Ascending aorta (tissue), 2 donors: Measurements from ENCODE around the gene RHOA. TPM values are rescaled to one million over a fixed set of nuclear protein-coding genes. Genes with fewer than 3 reads are reported as not detected.
A peak's percentile ranks its signal among the peaks of the same experiment; 100 is the strongest.
"Not testable (repeated sequence)": the region's sequence is repeated elsewhere in the genome, so short reads cannot be mapped to it uniquely, and the experiment has no call there.

ENCODE experiments used
- DNase-seq, 2 donors: peaks; one replicate each; pipeline ENCODE4 v3.0.0-alpha.2; 2019; ENCODE audit warnings: low spot score in 2 of 2
- H3K27ac ChIP-seq, 2 donors: fragments of 200-600 bp; sonication (generic); one replicate each; pipeline ENCODE4 v1.5.1; 2016 to 2017; ENCODE audit warnings: mild to moderate bottlenecking in 1 of 2
- H3K27me3 ChIP-seq: fragments of 200-600 bp; sonication (generic); one replicate; pipeline ENCODE4 v1.5.1; 2017
- H3K36me3 ChIP-seq, 2 donors: fragments of 200-600 bp; sonication (generic); one replicate each; pipeline ENCODE4 v1.5.1; 2016
- H3K4me1 ChIP-seq, 2 donors: fragments of 200-600 bp; sonication (generic); one replicate each; pipeline ENCODE4 v1.5.1; 2016 to 2017; ENCODE audit warnings: mild to moderate bottlenecking in 1 of 2
- H3K4me3 ChIP-seq, 2 donors: fragments of 200-600 bp; sonication (generic); one replicate each; pipeline ENCODE4 v1.5.1; 2016 to 2017; ENCODE audit warnings: mild to moderate bottlenecking in 1 of 2
- H3K9me3 ChIP-seq, 2 donors: fragments of 200-600 bp; sonication (generic); one replicate each; pipeline ENCODE4 v1.5.1; 2016
- CTCF ChIP-seq, 3 experiments: fragments of 200-600 bp in 2 of 3; fragments of 450-650 bp in 1 of 3; sonication (generic) in 2 of 3; IDR thresholded peaks; one replicate each; pipeline ENCODE4 v1.5.1; 2016 to 2019; ENCODE audit warnings: antibody characterized with exemption in 3 of 3, mild to moderate bottlenecking in 1 of 3, moderate library complexity in 1 of 3
- intact Hi-C: fragments of 100-400 bp; cut with DNase I; formaldehyde crosslinking; loops from one replicate; pipeline ENCODE4 v1.15.1; 2023
- total RNA-seq: library from RNA; depleted of rRNA; stranded (reverse); fragments of >200 nt; gene quantifications from one replicate; pipeline ENCODE4 v1.1.0, GENCODE V29; 2016

RHOA gene
- total RNA-seq, 1 donor from 2014 or later: 426 TPM

GRCh38 chr3:49358884-49359225, 52.9 kb downstream of the RHOA start:
- no peak for TF ChIP-seq CTCF (IDR thresholded peaks at IDR 0.05)
- H3K4me3 ChIP-seq: peak overlapping the region; percentile 84 to 85

GRCh38 chr3:49358217-49358883, 53.4 kb downstream of the RHOA start, which contains the start of gene GPX1:
Gene GPX1 (minus strand): TSS chr3:49358353. CDS start chr3:49358278, 75 bp downstream.
- peaks cover 0 to 16% of the 10 kb centered on the region in 2 donors for H3K4me1 ChIP-seq
- no peak for TF ChIP-seq CTCF (IDR thresholded peaks at IDR 0.05)
- no peaks in the 10 kb centered on the region for H3K9me3 ChIP-seq
- peak; percentile 79 to 97 for DNase-seq
- H3K27ac ChIP-seq: peak within 1 kb of the TSS; percentile 91 to 95
- peaks cover 39 to 55% of the 10 kb centered on the region in 2 donors for H3K36me3 ChIP-seq
- H3K27me3 ChIP-seq: no peaks in the 10 kb centered on the region
- intact Hi-C loops: loop anchor here (1.0 to 2.0 kb wide), 2 partner anchors 54 to 90 kb away; partner anchors contain the start of gene TCTA
- H3K4me3 ChIP-seq: peak within 1 kb of the TSS; percentile 84 to 85

More at GRCh38 chr3:49358884-49359225, 52.9 kb downstream of the RHOA start:
- no peak for DNase-seq
- peaks cover 0 to 16% of the 10 kb centered on the region in 2 donors for H3K4me1 ChIP-seq
- H3K9me3 ChIP-seq: no peaks in the 10 kb centered on the region
- peaks cover 43 to 60% of the 10 kb centered on the region in 2 donors for H3K36me3 ChIP-seq
- intact Hi-C loops: loop anchor here (1.0 to 2.0 kb wide), 2 partner anchors 53 to 90 kb away; partner anchors contain the start of gene TCTA
- H3K27ac ChIP-seq: peak overlapping the region; percentile 91 to 95
- no peaks in the 10 kb centered on the region for H3K27me3 ChIP-seq

GRCh38 chr3:49357443-49358216, 54.1 kb downstream of the RHOA start:
- peaks cover 36 to 47% of the 10 kb centered on the region in 2 donors for H3K36me3 ChIP-seq
- H3K9me3 ChIP-seq, H3K27me3 ChIP-seq: not testable (repeated sequence)
- intact Hi-C loops: loop anchor here (1.0 to 2.0 kb wide), 3 partner anchors 17 to 91 kb away; partner anchors contain the start of genes TCTA and USP4
- peak overlapping the region; percentile 91 to 95 for H3K27ac ChIP-seq
- H3K4me3 ChIP-seq: peak overlapping the region; percentile 84 to 85
- peak in 1 of 2 donors; percentile 80 for DNase-seq
- H3K4me1 ChIP-seq: peaks cover 0 to 16% of the 10 kb centered on the region in 2 donors

DNA sequence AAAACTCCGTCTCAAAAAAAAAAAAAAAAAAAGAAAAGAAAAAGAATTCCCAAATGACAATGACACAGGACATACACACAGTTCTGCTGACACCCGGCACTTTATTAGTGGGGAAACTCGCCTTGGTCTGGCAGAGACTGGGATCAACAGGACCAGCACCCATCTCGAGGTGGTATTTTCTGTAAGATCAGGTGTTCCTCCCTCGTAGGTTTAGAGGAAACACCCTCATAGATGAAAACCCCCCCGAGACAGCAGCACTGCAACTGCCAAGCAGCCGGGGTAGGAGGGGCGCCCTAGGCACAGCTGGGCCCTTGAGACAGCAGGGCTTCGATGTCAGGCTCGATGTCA, 54.7 kb downstream of the RHOA start:
- H3K36me3 ChIP-seq: peaks cover 30 to 42% of the 10 kb centered on the region in 2 donors

GRCh38 chr3:49352890-49353421, 58.8 kb downstream of the RHOA start:
- Histone ChIP-seq H3K4me1 (peaks cover 0 to 15% of the 10 kb centered on the region in 2 donors), H3K27me3 (no peaks in the 10 kb centered on the region), H3K27ac (peak overlapping the region; percentile 55 to 73), H3K36me3 (peaks cover 6% of the 10 kb centered on the region in 2 donors), H3K9me3 (no peaks in the 10 kb centered on the region), H3K4me3 (no peak overlapping the region)
- intact Hi-C loops: no loop called here
- no peak for TF ChIP-seq CTCF (IDR thresholded peaks at IDR 0.05)
- DNase-seq: no peak

More for the DNA sequence above, 54.7 kb downstream of the RHOA start:
- not testable (repeated sequence) for H3K27me3 ChIP-seq, H3K9me3 ChIP-seq, DNase-seq
- peak overlapping the region; percentile 84 to 85 for H3K4me3 ChIP-seq
- intact Hi-C loops: loop anchor here (1.0 kb wide), 1 partner anchor 17 kb away; the partner anchor contains the start of gene USP4
- peaks cover 0 to 16% of the 10 kb centered on the region in 2 donors for H3K4me1 ChIP-seq
- peak overlapping the region; percentile 91 to 95 for H3K27ac ChIP-seq

DNA sequence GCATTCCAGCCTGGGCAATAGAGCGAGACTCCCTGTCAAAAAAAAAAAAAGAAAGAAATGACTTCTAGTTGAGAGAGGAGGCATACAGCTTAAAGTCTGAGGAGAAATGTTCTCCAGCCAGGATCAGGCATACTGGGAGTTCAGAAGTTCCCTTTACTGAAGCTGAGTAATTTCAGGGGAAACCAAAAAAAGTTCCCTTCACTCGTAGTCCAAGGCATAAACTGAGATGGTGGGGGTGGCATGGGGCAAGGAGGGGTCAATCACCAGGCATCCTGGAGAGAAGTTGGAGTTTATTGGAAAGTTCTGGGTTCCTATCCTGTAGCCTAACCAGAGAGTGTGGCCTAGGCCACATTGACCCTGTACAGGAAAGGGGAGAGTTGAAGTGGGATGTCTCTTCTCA, 59.5 kb downstream of the RHOA start:
- no peak for DNase-seq
- TF ChIP-seq CTCF (IDR thresholded peaks at IDR 0.05): no peak
- Histone ChIP-seq H3K9me3 (no peaks in the 10 kb centered on the region), H3K4me3 (no peak overlapping the region), H3K27me3 (no peaks in the 10 kb centered on the region), H3K27ac (peak overlapping the region; percentile 55 to 73), H3K4me1 (peaks cover 0 to 15% of the 10 kb centered on the region in 2 donors), H3K36me3 (peaks cover 6% of the 10 kb centered on the region in 2 donors)
- intact Hi-C loops: no loop called here
